DMS 273 (cell line): ENCODE data around the gene XPR1.

Source experiments
- DNase-seq: peaks from one replicate; lab custom pipeline; 2025; ENCODE audit not compliant: unreplicated experiment; lab: John Stamatoyannopoulos, UW

XPR1 gene

GRCh38 chr1:180881806-180882509, 250.1 kb downstream of the XPR1 start:
- peak; percentile 78 for DNase-seq

GRCh38 chr1:180884588-180885300, 252.9 kb downstream of the XPR1 start:
- no peak for DNase-seq

- no peak for DNase-seq
These were observed 254.5 kb downstream of the XPR1 start for GRCh38 chr1:180886338-180886737.

GRCh38 chr1:180887841-180888240, 256.0 kb downstream of the XPR1 start:
- DNase-seq = no peak

- no peak for DNase-seq
These were observed 257.0 kb downstream of the XPR1 start for GRCh38 chr1:180888870-180889269.

- no peak for DNase-seq
These were observed 257.5 kb downstream of the XPR1 start for GRCh38 chr1:180889325-180889724.

- no peak for DNase-seq
These were observed 260.4 kb downstream of the XPR1 start for GRCh38 chr1:180892272-180892671.

- peak; percentile 9 for DNase-seq
These were observed 260.9 kb downstream of the XPR1 start for GRCh38 chr1:180892675-180893074.

- no peak for DNase-seq
These were observed 261.8 kb downstream of the XPR1 start for GRCh38 chr1:180893614-180894013.

- DNase-seq = no peak
These were observed 264.3 kb downstream of the XPR1 start for GRCh38 chr1:180896161-180896560.

- peak; percentile 53 for DNase-seq
These were observed 266.8 kb downstream of the XPR1 start for GRCh38 chr1:180898441-180899219.

GRCh38 chr1:180899262-180899661, 267.4 kb downstream of the XPR1 start:
- DNase-seq = peak; percentile 37

GRCh38 chr1:180901076-180901990, 269.5 kb downstream of the XPR1 start:
- peak; percentile 22 for DNase-seq

- no peak for DNase-seq
These were observed 270.7 kb downstream of the XPR1 start for GRCh38 chr1:180902541-180902940.

- no peak for DNase-seq
These were observed 274.1 kb downstream of the XPR1 start for GRCh38 chr1:180905927-180906326.

GRCh38 chr1:180906511-180906910, 274.7 kb downstream of the XPR1 start:
- DNase-seq = no peak

- no peak for DNase-seq
These were observed 275.7 kb downstream of the XPR1 start for GRCh38 chr1:180907313-180908055.

- no peak for DNase-seq
These were observed 276.4 kb downstream of the XPR1 start for GRCh38 chr1:180908074-180908765.

- no peak for DNase-seq
These were observed 277.2 kb downstream of the XPR1 start for GRCh38 chr1:180909005-180909414.
